HepG2 (cell line): ENCODE data around the gene IGIP. TPM values are rescaled to one million over a fixed set of nuclear protein-coding genes. Genes with fewer than 3 reads are reported as not detected.

ENCODE experiments used
- MAFG ChIP-seq: sonication (generic); formaldehyde crosslinking; IDR thresholded peaks from 2 replicates; pipeline ENCODE4 v1.5.1; 2020; ENCODE audit warnings: mild to moderate bottlenecking, missing genetic modification reagents
- NFE2L1 ChIP-seq: sonication (generic); formaldehyde crosslinking; IDR thresholded peaks from 2 replicates; pipeline ENCODE4 v1.4.0; 2020; ENCODE audit warnings: missing genetic modification reagents, mild to moderate bottlenecking, borderline replicate concordance
- NFKBIZ ChIP-seq: IDR thresholded peaks from 2 replicates; pipeline ENCODE4 v1.6.1; 2018; ENCODE audit warnings: missing genetic modification reagents, missing compliant biosample characterization
- RERE ChIP-seq: IDR thresholded peaks from 2 replicates; pipeline ENCODE4 v1.6.1; 2016; ENCODE audit warnings: low read depth, missing genetic modification reagents, missing compliant biosample characterization
- RNF219 ChIP-seq: sonication (generic); formaldehyde crosslinking; IDR thresholded peaks from 2 replicates; pipeline ENCODE4 v1.5.0; 2020; ENCODE audit warnings: mild to moderate bottlenecking, missing genetic modification reagents
- RXRA ChIP-seq: sonication (generic); formaldehyde crosslinking; IDR thresholded peaks from 2 replicates; pipeline ENCODE4 v1.5.1; 2020; ENCODE audit warnings: missing genetic modification reagents
- SIX4 ChIP-seq: sonication (generic); formaldehyde crosslinking; IDR thresholded peaks from 2 replicates; pipeline ENCODE4 v1.4.0; 2020; ENCODE audit warnings: missing genetic modification reagents
- TRIM22 ChIP-seq: fragments of 450-650 bp; IDR thresholded peaks from 2 replicates; pipeline ENCODE4 v1.6.1; 2017
- ZBTB4 ChIP-seq: sonication (generic); formaldehyde crosslinking; IDR thresholded peaks from 2 replicates; pipeline ENCODE4 v1.4.0; 2020; ENCODE audit warnings: missing genetic modification reagents, mild to moderate bottlenecking, borderline replicate concordance
- ZKSCAN5 ChIP-seq: sonication (generic); formaldehyde crosslinking; IDR thresholded peaks from 2 replicates; pipeline ENCODE4 v1.5.1; 2020; ENCODE audit warnings: mild to moderate bottlenecking, missing genetic modification reagents
- ZNF136 ChIP-seq: sonication (generic); formaldehyde crosslinking; IDR thresholded peaks from 2 replicates; pipeline ENCODE4 v1.8.1; 2022; ENCODE audit warnings: low read depth, mild to moderate bottlenecking, moderate library complexity, missing genetic modification reagents
- ZNF598 ChIP-seq: sonication (generic); formaldehyde crosslinking; IDR thresholded peaks from 2 replicates; pipeline ENCODE4 v1.5.1; 2020; ENCODE audit warnings: mild to moderate bottlenecking, missing genetic modification reagents, borderline replicate concordance
- ZNF619 ChIP-seq: sonication (generic); formaldehyde crosslinking; IDR thresholded peaks from 2 replicates; pipeline ENCODE4 v1.4.0; 2020; ENCODE audit warnings: mild to moderate bottlenecking, missing genetic modification reagents
- ZNF776 ChIP-seq: sonication (generic); formaldehyde crosslinking; IDR thresholded peaks from 2 replicates; pipeline ENCODE4 v1.4.0; 2020; ENCODE audit warnings: mild to moderate bottlenecking, missing genetic modification reagents
- polyA plus RNA-seq, 8 experiments: library from polyadenylated mRNA; depleted of rRNA in 3 of 8; stranded (reverse) in 7 of 8; unstranded in 1 of 8; fragments of >200 nt; fragmentation: Illumina TruSeq in 4 of 8; extraction: Trizol in 4 of 8; gene quantifications; 2 replicates each; pipeline versions ENCODE4 v1.2.1 to v1.2.3, GENCODE V29; 2011 to 2016; ENCODE audit warnings: low read depth in 4 of 8, missing spikeins in 1 of 8, mixed read lengths in 1 of 8; ENCODE audit not compliant: insufficient read depth in 1 of 8
- total RNA-seq, 5 experiments: library from RNA; depleted of rRNA; stranded (reverse); fragments of >200 nt; fragmentation: Illumina TruSeq; extraction: Trizol; gene quantifications; 2 replicates each; pipeline ENCODE4 v1.2.3, GENCODE V29; 2016; ENCODE audit warnings: low read depth in 1 of 5
- TF ChIP-seq, protein P1 (sequence below): sonication (generic); formaldehyde crosslinking; IDR thresholded peaks from 2 replicates; pipeline ENCODE4 v1.4.0; 2020; ENCODE audit warnings: missing genetic modification reagents

Gene IGIP
- total and polyA plus RNA-seq, 2 of the 13 experiments (the other 11 are each of a cell fraction or from before 2014, with no cell fraction given) = 1.7 to 2.1 TPM

DNA sequence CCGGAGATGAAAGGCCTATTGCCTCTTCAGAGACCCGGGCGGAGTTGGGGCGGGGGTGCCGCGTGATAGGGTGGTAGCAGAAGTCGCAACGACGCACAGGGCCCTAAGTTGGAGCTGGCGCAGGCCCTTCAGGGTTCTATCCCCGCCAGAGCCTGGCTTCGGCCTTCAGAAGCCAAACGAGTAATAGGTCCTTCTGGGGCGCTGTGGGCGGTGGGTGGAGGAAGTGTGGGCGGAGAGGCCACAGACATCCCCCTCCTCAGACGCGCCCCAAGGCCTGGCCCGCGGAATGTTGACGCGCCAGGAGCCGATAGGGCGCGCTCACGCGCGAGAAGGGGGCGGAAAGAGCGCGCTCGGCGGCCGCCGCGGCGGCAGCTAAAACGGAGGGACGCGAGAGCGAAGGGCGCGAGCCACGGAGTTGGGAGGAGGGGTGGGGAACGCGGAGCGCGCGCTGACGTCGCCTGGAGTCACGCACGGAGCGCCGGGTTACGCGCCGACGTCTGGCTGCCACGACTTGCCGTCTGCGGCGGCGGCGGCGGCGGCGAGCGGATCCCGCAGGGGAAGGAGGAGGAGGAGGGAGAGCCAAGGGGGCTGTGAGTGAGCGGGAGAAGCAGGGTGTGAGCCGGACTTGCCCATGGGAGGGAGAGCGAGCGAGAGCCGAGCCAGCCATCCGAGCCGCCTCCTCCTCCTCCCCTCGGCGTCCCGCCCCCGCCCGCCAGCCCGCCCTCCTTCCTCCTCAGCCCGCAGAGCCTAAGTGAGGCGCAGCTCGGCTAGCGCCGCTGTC, 18.2 kb upstream of the IGIP start (continued):
- TF ChIP-seq RERE (CRISPR knock-in tag) (peak; percentile 62; the same call in 1 of the 2 replicates), RNF219 (CRISPR knock-in tag) (no peak), ZNF619 (CRISPR knock-in tag) (no peak), MAFG (CRISPR knock-in tag) (no peak), ZKSCAN5 (no peak; the same call in 1 of the 2 replicates), ZBTB4 (CRISPR knock-in tag) (no peak), RXRA (CRISPR knock-in tag) (peak; percentile 85), NFKBIZ (CRISPR knock-in tag) (no peak), ZNF136 (CRISPR knock-in tag) (0 out of 2 replicates have a peak, but pooled peaks have one; percentile 30), TRIM22 (no peak), ZNF776 (CRISPR knock-in tag) (no peak; the same call in 1 of the 2 replicates), ZNF598 (CRISPR knock-in tag) (peak; percentile 89; the same call in 1 of the 2 replicates), NFE2L1 (CRISPR knock-in tag) (no peak), SIX4 (no peak)
- TF ChIP-seq, protein P1, sequence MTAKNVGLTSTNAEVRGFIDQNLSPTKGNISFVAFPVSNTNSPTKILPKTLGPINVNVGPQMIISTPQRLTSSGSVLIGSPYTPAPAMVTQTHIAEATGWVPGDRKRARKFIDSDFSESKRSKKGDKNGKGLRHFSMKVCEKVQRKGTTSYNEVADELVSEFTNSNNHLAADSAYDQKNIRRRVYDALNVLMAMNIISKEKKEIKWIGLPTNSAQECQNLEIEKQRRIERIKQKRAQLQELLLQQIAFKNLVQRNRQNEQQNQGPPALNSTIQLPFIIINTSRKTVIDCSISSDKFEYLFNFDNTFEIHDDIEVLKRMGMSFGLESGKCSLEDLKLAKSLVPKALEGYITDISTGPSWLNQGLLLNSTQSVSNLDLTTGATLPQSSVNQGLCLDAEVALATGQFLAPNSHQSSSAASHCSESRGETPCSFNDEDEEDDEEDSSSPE (CRISPR knock-in tag) = peak; percentile 84
